Measurements from ENCODE around the gene PDCD1LG2. TPM values are rescaled to one million over a fixed set of nuclear protein-coding genes. Genes with fewer than 3 reads are reported as not detected.

The PDCD1LG2 gene
- polyA plus RNA-seq, 1 experiment: 49.8 TPM

DNA sequence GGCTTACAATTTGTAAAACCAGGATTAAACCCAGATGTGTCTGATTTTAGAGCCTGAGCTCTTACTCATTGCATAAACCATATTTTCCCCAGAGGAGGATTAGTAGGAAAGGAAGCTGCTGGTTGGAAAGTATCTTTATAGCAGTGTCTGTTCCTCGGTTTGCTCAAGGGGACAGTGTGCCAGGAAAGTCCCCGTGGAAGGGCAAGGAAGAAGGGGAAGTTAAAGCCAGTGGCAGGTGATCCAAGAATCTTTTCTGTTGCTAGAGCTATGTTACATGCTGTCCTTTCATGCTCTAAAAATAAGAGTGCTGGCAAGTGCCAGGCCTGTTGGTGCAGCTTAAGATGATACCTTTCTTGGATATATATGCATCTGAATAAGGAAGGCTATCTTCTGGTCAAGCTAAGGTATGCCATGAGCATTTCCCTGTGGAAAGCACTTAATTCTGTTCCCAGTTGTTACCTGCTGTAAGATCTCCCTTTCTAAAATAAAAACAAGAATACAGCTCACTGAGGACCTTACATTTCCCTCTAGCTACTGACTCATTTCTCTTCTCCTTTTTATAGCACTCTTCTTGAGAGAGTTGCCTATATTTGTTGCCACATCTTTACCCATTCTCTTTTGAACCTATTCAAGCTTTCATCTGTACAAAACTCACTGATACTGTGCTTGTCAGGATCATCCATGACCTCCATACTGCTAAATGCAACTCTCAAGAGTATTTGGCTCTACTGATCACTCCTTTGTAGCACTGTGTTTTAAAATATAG is 8.0 kb downstream of the PDCD1LG2 start:
- Histone ChIP-seq H3K4me3 (ENCODE audit: low read depth, low read length) (no peak overlapping the region), H3K27me3 (ENCODE audit: control insufficient read depth, insufficient read depth, low read length) (no peaks in the 10 kb centered on the region), H3K36me3 (ENCODE audit: control insufficient read depth, insufficient read depth, low read length) (peaks cover 6% of the 10 kb centered on the region)
- POLR2A ChIA-PET: interaction anchor here (0.8 kb wide), 1 partner anchor 45 kb away, joined by 3 read pairs; no protein-coding TSS in a partner anchor
- no peak for DNase-seq (ENCODE audit: low read depth)
- CTCF ChIA-PET: interaction anchor here (1.0 kb wide), 1 partner anchor 12 kb away, joined by 4 read pairs; no protein-coding TSS in a partner anchor
- TF ChIP-seq, protein P1, sequence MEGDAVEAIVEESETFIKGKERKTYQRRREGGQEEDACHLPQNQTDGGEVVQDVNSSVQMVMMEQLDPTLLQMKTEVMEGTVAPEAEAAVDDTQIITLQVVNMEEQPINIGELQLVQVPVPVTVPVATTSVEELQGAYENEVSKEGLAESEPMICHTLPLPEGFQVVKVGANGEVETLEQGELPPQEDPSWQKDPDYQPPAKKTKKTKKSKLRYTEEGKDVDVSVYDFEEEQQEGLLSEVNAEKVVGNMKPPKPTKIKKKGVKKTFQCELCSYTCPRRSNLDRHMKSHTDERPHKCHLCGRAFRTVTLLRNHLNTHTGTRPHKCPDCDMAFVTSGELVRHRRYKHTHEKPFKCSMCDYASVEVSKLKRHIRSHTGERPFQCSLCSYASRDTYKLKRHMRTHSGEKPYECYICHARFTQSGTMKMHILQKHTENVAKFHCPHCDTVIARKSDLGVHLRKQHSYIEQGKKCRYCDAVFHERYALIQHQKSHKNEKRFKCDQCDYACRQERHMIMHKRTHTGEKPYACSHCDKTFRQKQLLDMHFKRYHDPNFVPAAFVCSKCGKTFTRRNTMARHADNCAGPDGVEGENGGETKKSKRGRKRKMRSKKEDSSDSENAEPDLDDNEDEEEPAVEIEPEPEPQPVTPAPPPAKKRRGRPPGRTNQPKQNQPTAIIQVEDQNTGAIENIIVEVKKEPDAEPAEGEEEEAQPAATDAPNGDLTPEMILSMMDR (IDR thresholded peaks at IDR 0.05; ENCODE audit: insufficient read depth, low read depth, low read length): no peak

DNA sequence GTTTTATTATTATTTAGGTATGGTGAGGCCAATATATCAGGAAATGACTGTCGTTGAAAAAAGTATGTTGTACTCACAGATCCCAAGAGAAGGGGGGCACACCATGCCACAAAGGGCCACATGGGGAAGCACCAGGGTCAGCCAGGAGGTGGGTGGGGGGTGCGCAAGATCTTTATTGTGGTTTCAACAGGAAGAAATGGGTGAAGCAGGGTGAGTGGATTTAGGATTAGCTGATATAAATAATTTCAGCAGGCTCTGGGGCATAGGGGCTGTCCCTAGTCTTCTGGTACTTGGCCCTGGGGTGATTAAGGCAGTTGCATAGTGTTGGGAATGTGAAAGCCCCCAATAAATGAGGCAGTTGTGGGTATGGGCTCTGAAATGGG is 8.6 kb downstream of the PDCD1LG2 start:
- no peak for DNase-seq (ENCODE audit: low read depth)
- TF ChIP-seq, protein P1 (IDR thresholded peaks at IDR 0.05; ENCODE audit: insufficient read depth, low read depth, low read length): no peak
- no peaks in the 10 kb centered on the region for H3K27me3 ChIP-seq (ENCODE audit: control insufficient read depth, insufficient read depth, low read length)
- POLR2A ChIA-PET: interaction anchor here (0.8 kb wide), 1 partner anchor 44 kb away, joined by 3 read pairs; no protein-coding TSS in a partner anchor
- peaks cover 8% of the 10 kb centered on the region for H3K36me3 ChIP-seq (ENCODE audit: control insufficient read depth, insufficient read depth, low read length)
- H3K4me3 ChIP-seq (ENCODE audit: low read depth, low read length): no peak overlapping the region
- CTCF ChIA-PET: interaction anchor here (1.0 kb wide), 1 partner anchor 12 kb away, joined by 4 read pairs; no protein-coding TSS in a partner anchor

DNA sequence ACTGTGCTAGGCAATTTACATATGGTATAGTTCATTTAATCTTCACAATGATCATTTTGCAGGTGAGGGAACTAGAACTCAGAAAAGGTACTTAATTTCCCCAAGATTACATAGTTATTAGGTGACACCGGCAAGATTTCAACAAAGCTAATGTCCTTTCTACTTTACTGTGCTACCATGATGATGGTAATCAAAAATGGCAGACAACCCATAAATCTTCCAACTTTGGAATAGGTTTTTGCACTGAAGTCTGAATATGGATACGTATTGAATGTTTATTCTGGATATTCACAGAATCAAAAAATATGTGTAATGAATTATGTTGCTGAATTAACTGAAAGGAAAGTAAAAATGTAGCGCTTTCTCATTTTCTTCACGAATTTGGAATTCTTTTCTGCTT is 13.8 kb downstream of the PDCD1LG2 start:
- DNase-seq (ENCODE audit: low read depth): no peak
- Histone ChIP-seq H3K4me3 (ENCODE audit: low read depth, low read length) (no peak overlapping the region), H3K36me3 (ENCODE audit: control insufficient read depth, insufficient read depth, low read length) (peaks cover 6% of the 10 kb centered on the region), H3K27me3 (ENCODE audit: control insufficient read depth, insufficient read depth, low read length) (no peaks in the 10 kb centered on the region)
- TF ChIP-seq, protein P1 (IDR thresholded peaks at IDR 0.05; ENCODE audit: insufficient read depth, low read depth, low read length): no peak
- ChIA-PET CTCF (interaction anchor here (0.7 kb wide), 1 partner anchor 65 kb away, joined by 3 read pairs; no protein-coding TSS in a partner anchor), POLR2A (no interaction called here)

DNA sequence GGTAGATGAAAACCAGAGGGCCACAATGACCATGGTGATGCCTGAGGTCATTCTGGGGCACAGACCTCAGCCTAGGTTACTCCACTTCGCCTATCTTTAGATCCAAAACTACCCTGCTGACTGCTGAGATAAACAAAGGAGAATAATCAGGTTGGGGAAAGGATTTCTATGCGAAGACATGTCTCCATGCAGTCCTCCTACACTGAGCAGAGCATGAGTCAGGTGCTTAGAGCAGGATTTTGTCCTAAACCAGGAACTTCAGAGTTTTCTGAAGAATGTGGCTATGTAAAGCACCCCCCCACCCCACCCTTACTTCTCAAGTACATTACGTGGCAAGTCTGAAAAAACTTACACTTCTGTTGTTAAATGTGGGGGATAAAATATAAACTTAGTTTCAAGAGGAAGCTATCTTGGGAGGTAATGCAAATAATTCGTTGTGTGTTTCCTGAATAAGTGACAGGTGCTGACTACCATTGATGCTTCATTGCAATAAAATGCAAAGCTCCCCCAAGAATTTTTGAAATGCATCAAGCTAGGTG is 19.4 kb downstream of the PDCD1LG2 start:
- DNase-seq (ENCODE audit: low read depth): no peak
- TF ChIP-seq, protein P1 (IDR thresholded peaks at IDR 0.05; ENCODE audit: insufficient read depth, low read depth, low read length): no peak
- Histone ChIP-seq H3K4me3 (ENCODE audit: low read depth, low read length) (no peak overlapping the region), H3K27me3 (ENCODE audit: control insufficient read depth, insufficient read depth, low read length) (no peaks in the 10 kb centered on the region), H3K36me3 (ENCODE audit: control insufficient read depth, insufficient read depth, low read length) (peaks cover 2% of the 10 kb centered on the region; the same call in 1 of the 2 replicates)
- CTCF ChIA-PET: interaction anchor here (1.2 kb wide), 1 partner anchor 8 kb away, joined by 3 read pairs; no protein-coding TSS in a partner anchor
- POLR2A ChIA-PET: interaction anchor here (0.6 kb wide), 1 partner anchor 22 kb away, joined by 4 read pairs; no protein-coding TSS in a partner anchor

Measured in BJ (cell line).